Stimulated activated CD8-positive, alpha-beta memory T cell treated with anti-CD3 and anti-CD28 coated beads, Interleukin-7, amount 100 ng/mL, for 1 hour (primary cell): ENCODE measurements around the gene OR6B1.
"Not testable (repeated sequence)": the region's sequence is repeated elsewhere in the genome, so short reads cannot be mapped to it uniquely, and the experiment has no call there.

ENCODE experiments used
- DNase-seq, 2 donors: peaks; one replicate each; pipeline ENCODE4 v3.0.0-alpha.2; 2020; ENCODE audit warnings: low read depth in 2 of 2

Gene OR6B1

GRCh38 chr7:144038887-144039286 is 38.8 kb downstream of the OR6B1 start:
- no peak for DNase-seq

GRCh38 chr7:144048648-144049047 is 48.5 kb downstream of the OR6B1 start, which contains the start of gene OR2A5:
Gene OR2A5 (plus strand): TSS chr7:144048948. CDS start chr7:144050402, 1,454 bp downstream.
- DNase-seq: no peak

- DNase-seq: no peak
Observed at GRCh38 chr7:144049491-144049890, 49.4 kb downstream of the OR6B1 start.

- DNase-seq: no peak
Observed at GRCh38 chr7:144050093-144050492, 50.0 kb downstream of the OR6B1 start.

- DNase-seq: not testable (repeated sequence)
Observed at GRCh38 chr7:144050884-144051283, 50.8 kb downstream of the OR6B1 start.

GRCh38 chr7:144057954-144058353 is 57.8 kb downstream of the OR6B1 start:
- no peak for DNase-seq
